NT2/D1 (cell line): Measurements from ENCODE around the gene DSCAM.

ENCODE experiments used
- DNase-seq: peaks from one replicate; pipeline ENCODE4 v3.0.0-alpha.2; 2011; ENCODE audit warnings: low read depth, low spot score
- H3K27me3 ChIP-seq: 2 replicates; pipeline ENCODE4 v1.6.0; 2011; ENCODE audit warnings: mild to moderate bottlenecking; ENCODE audit not compliant: insufficient read length, insufficient read depth
- H3K36me3 ChIP-seq: 2 replicates; pipeline ENCODE4 v1.6.1; 2011; ENCODE audit warnings: mild to moderate bottlenecking, low read length, mixed read lengths; ENCODE audit not compliant: insufficient read depth, insufficient read length
- H3K4me1 ChIP-seq: 2 replicates; pipeline ENCODE4 v1.5.1; 2011; ENCODE audit not compliant: insufficient read depth, insufficient read length
- H3K4me3 ChIP-seq: 2 replicates; pipeline ENCODE4 v1.5.1; 2011; ENCODE audit warnings: low read depth; ENCODE audit not compliant: insufficient read length
- H3K9ac ChIP-seq: 2 replicates; pipeline ENCODE4 v1.6.0; 2011; ENCODE audit warnings: low read depth; ENCODE audit not compliant: insufficient read length
- H3K9me3 ChIP-seq: 2 replicates; pipeline ENCODE4 v1.5.1; 2011; ENCODE audit warnings: mild to moderate bottlenecking, low read length; ENCODE audit not compliant: insufficient read depth
- SUZ12 ChIP-seq: IDR thresholded peaks from 2 replicates; pipeline ENCODE4 v1.6.1; 2011; ENCODE audit not compliant: insufficient read length, insufficient read depth; ENCODE audit errors: extremely low read depth
- YY1 ChIP-seq: IDR thresholded peaks from 2 replicates; pipeline ENCODE4 v1.6.1; 2011; ENCODE audit not compliant: insufficient read length, insufficient read depth
- ZNF274 ChIP-seq: IDR thresholded peaks from 2 replicates; pipeline ENCODE4 v1.6.1; 2011; ENCODE audit warnings: mild to moderate bottlenecking, low read depth, low read length

The DSCAM gene

DNA sequence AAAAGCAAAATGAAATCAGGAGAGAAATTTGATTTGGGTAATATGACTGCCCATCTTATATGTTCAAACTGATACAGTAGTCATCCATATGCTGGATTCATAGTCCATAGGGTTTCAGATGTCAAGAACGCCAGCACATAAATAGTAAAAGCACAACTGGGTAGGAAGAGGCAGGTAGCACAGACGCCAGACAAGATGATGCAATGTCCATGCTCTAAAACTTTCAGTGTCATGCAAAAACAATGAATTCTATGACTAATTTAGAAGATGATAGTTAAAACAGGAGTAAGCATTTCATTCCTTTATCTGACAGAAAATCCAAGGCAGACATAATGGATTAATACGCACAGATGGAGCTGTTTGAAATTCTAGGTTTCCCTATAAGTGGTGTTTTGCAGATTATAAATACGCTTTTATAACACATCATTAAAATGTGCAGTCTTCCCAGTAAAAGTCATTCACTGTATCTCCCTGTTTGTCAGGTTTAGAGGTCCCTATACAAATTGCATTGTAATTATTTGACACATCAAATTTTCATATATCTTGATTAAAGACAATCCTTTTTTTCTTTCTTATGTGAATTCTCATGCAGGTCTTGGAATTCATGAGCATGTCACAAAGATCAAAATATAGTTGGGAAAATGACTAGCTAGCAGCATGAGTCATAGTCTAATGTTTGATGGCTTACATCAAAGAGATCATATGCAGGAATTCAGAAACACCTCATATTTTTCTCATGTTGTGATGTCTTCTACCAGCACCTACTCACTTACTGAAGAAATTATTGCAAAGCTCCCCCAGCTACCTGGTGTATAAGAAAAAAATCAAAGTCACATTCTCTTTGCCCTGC, 139.9 kb downstream of the DSCAM start:
- Histone ChIP-seq H3K9ac (no peak overlapping the region), H3K27me3 (no peaks in the 10 kb centered on the region), H3K36me3 (no peaks in the 10 kb centered on the region), H3K4me3 (no peak overlapping the region), H3K9me3 (no peaks in the 10 kb centered on the region; the same call in 1 of the 2 replicates), H3K4me1 (no peaks in the 10 kb centered on the region)
- DNase-seq = no peak
- TF ChIP-seq ZNF274 = no peak

DNA sequence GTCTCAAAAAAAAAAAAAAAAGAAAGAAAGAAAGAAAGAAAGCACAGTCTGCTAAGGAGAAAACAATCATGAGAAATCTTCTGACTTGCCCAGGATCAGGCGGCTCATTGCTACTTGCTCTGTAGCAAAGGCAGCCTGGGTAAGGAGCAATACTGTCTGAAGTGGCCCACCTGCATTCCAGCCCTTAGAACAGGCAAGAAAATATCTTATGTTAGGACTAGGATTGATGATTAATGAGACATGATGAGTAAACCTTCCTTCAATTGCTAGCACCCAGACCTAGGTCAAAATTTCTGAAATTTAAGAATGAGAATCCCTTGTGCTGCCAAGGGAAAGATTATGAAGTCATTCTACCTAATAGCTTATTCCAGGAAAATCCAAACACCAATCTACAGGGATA, 140.8 kb downstream of the DSCAM start:
- no peak overlapping the region for H3K4me3 ChIP-seq
- H3K9me3 ChIP-seq = no peaks in the 10 kb centered on the region; the same call in 1 of the 2 replicates
- no peak for TF ChIP-seq YY1
- TF ChIP-seq SUZ12 = no peak
- TF ChIP-seq ZNF274 = no peak
- DNase-seq = no peak
- no peaks in the 10 kb centered on the region for H3K4me1 ChIP-seq
- H3K27me3 ChIP-seq = no peaks in the 10 kb centered on the region
- no peaks in the 10 kb centered on the region for H3K36me3 ChIP-seq
- H3K9ac ChIP-seq = no peak overlapping the region

DNA sequence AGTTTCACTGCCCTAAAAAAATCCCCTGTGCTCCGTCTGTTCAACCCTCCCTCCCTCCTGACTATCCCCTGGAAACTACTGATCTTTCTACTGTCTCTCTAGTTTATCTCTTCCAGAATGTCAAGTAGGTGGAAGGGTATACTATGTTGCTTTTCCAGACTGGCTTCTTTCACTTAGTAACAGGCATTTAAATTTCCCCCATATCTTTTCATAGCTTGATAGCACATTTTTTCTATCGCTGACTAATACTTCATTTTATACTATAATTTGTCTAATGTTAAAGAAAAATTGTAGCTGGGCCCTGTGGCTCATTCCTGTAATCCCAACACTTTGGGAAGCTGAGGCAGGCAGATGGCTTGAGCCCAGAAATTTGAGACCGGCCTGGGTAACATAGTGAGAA, 142.8 kb downstream of the DSCAM start:
- TF ChIP-seq YY1 (no peak), SUZ12 (no peak), ZNF274 (no peak)

DNA sequence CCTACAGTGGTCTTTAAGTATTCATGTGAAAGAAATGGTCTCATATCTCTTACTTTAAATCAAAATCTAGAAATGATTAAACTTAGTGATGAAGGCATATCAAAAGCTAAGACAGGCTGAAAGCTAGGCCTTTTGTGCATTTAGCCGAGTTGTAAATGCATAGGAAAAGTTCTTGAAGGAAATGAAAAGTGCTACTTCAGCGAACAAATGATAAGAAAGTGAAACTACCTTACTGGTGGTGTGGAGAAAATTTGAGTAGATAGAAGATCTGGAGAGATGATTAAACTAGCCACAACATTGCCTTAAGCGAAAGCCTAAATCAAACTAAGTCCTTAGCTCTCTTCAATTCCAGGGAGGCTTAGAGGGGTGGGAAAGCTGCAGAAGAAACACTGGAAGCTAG, 147.6 kb downstream of the DSCAM start:
- Histone ChIP-seq H3K4me3 (no peak overlapping the region), H3K9me3 (no peaks in the 10 kb centered on the region), H3K4me1 (no peaks in the 10 kb centered on the region), H3K27me3 (no peaks in the 10 kb centered on the region), H3K9ac (no peak overlapping the region), H3K36me3 (no peaks in the 10 kb centered on the region)
- DNase-seq = no peak
- no peak for TF ChIP-seq ZNF274
- no peak for TF ChIP-seq YY1

More for the DNA sequence above, 142.8 kb downstream of the DSCAM start:
- H3K9me3 ChIP-seq = no peaks in the 10 kb centered on the region; the same call in 1 of the 2 replicates
- H3K4me1 ChIP-seq = no peaks in the 10 kb centered on the region
- H3K27me3 ChIP-seq = no peaks in the 10 kb centered on the region
- no peak overlapping the region for H3K9ac ChIP-seq
- no peaks in the 10 kb centered on the region for H3K36me3 ChIP-seq
- no peak overlapping the region for H3K4me3 ChIP-seq
- DNase-seq = no peak

DNA sequence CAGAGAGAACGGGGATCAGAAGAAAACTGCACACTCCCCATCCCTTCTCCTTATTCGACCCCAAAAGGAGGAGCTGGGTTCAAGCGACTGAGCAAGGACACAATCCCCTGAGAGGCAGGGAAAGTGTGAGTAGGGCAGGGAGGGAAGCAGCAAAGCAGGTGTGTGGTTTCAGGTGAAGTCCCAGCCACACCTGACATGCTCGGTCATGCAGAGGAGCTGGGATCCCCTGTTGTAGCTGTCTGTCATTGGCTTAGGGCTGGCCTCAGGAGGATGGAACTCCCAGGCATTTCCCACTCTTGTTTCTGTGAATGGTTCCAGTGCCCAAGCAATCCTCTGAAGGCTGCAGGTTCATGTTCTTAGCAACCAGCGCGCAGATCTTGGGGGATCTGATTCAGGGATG, 150.7 kb downstream of the DSCAM start:
- no peak overlapping the region for H3K4me3 ChIP-seq
- no peak for DNase-seq
- no peak for TF ChIP-seq SUZ12
- TF ChIP-seq ZNF274 = no peak
- no peaks in the 10 kb centered on the region for H3K9me3 ChIP-seq
- no peaks in the 10 kb centered on the region for H3K36me3 ChIP-seq
- H3K9ac ChIP-seq = no peak overlapping the region
- H3K27me3 ChIP-seq = no peaks in the 10 kb centered on the region
- no peaks in the 10 kb centered on the region for H3K4me1 ChIP-seq

DNA sequence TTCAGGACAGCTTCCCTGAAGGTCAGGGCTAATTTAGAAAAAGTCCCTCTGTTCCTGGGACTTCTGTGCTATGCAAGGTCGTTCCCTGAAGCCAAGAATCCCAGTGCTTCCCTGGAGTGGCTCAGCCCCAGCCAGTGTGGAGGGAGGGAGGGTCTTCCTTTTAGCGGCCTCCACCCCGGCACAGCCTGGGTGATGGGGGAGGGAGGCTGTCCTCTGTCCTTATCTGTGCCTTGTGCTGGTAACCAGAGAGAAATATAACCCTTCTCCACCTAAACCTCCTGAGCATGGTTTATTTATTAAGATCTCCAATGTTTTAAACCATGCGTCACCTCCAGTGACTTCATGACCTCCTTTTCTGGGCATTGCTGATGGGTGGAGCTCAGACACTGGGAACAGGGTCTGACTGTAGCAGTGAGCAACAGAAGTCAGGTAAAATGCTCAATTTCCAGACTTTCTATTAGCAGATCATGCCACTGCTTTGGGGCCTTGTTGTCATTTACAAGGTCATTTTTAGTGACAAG, 157.1 kb downstream of the DSCAM start:
- Histone ChIP-seq H3K9me3 (no peaks in the 10 kb centered on the region), H3K4me1 (peaks cover 4% of the 10 kb centered on the region), H3K9ac (no peak overlapping the region), H3K4me3 (no peak overlapping the region), H3K27me3 (no peaks in the 10 kb centered on the region), H3K36me3 (no peaks in the 10 kb centered on the region)
- TF ChIP-seq YY1 (no peak), ZNF274 (no peak), SUZ12 (no peak)
- DNase-seq = no peak

DNA sequence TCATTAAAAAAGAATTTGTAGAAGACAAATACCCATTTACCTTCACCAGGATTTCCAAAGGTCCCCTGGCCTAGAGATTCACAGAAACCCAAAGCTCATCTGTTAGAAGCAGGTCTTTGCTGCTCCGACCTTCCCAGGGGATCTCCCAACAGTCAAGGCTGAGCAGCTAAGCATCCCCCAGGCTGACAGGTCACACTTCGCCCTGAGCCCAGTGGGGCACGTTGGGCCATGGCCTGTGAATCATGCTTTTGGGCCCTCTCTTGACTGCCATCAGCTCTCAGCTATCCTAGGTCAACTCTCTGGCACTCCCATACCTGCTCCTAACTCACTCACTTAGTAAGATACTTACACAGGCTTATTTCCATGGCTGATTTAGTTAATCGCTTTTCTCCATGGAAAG, 157.7 kb downstream of the DSCAM start:
- Histone ChIP-seq H3K9me3 (no peaks in the 10 kb centered on the region), H3K9ac (no peak overlapping the region), H3K36me3 (no peaks in the 10 kb centered on the region), H3K4me1 (peaks cover 4% of the 10 kb centered on the region), H3K4me3 (no peak overlapping the region), H3K27me3 (no peaks in the 10 kb centered on the region)
- DNase-seq = no peak
- TF ChIP-seq ZNF274 (no peak), YY1 (no peak), SUZ12 (no peak)
